IMR-90 (cell line): Measurements from ENCODE around the gene ZRSR2. TPM values are rescaled to one million over a fixed set of nuclear protein-coding genes. Genes with fewer than 3 reads are reported as not detected.

Experiments used
- ATAC-seq: fragments of 200-7000 bp; cut with Tn5 transposase; 2 replicates; pipeline ENCODE4 v1.9.1; 2020; ENCODE audit warnings: low read depth, mild to moderate bottlenecking, moderate library complexity
- BruUV-seq: library from RNA; stranded (reverse); fragments of 400-500 nt; replicated peaks from 2 replicates; lab custom pipeline; 2021; lab: Mats Ljungman, UMichigan
- CTCF ChIA-PET: fragments of 300-600 bp; formaldehyde crosslinking; extraction: SDS; loops from one replicate; lab custom pipeline; 2021; ENCODE audit warnings: antibody characterized with exemption; lab: Yijun Ruan, JAX
- POLR2A ChIA-PET: fragments of 300-600 bp; sonication (Branson Sonifier 250); formaldehyde crosslinking; loops from one replicate; lab custom pipeline; 2022; ENCODE audit warnings: antibody characterized with exemption; ENCODE audit not compliant: unreplicated experiment; lab: Charles Lee
- DNase-seq: peaks from one replicate; pipeline ENCODE4 v3.0.0; 2013
- H2AFZ ChIP-seq: replicated peaks from 2 replicates; pipeline ENCODE3; 2013; ENCODE audit warnings: low read length, mild to moderate bottlenecking; ENCODE audit not compliant: poor library complexity
- H2AK5ac ChIP-seq: 2 replicates; pipeline ENCODE4 v1.6.1; 2013; ENCODE audit warnings: low read depth, low read length, inconsistent platforms
- H2AK9ac ChIP-seq: replicated peaks from 2 replicates; pipeline ENCODE3; 2013; ENCODE audit warnings: mild to moderate bottlenecking, low read depth, low read length, moderate library complexity; ENCODE audit not compliant: poor library complexity
- H2BK120ac ChIP-seq: 2 replicates; pipeline ENCODE4 v1.6.1; 2013; ENCODE audit warnings: low read depth, low read length, inconsistent platforms
- H2BK15ac ChIP-seq: 3 replicates; pipeline ENCODE4 v1.6.1; 2013; ENCODE audit warnings: low read depth, low read length, inconsistent platforms
- H2BK20ac ChIP-seq: 2 replicates; pipeline ENCODE4 v1.6.1; 2013; ENCODE audit warnings: low read depth, mild to moderate bottlenecking, inconsistent platforms, low read length, moderate library complexity
- H2BK5ac ChIP-seq: 2 replicates; pipeline ENCODE4 v1.6.1; 2013; ENCODE audit warnings: mild to moderate bottlenecking, low read depth, low read length, inconsistent platforms; ENCODE audit not compliant: poor library complexity, severe bottlenecking
- H3K14ac ChIP-seq: replicated peaks from 2 replicates; pipeline ENCODE4 v1.6.1; 2013; ENCODE audit warnings: low read depth, low read length, inconsistent platforms
- H3K18ac ChIP-seq: 2 replicates; pipeline ENCODE4 v1.6.1; 2013; ENCODE audit warnings: low read depth, low read length, control low read depth
- H3K23ac ChIP-seq: 2 replicates; pipeline ENCODE4 v1.6.1; 2013; ENCODE audit warnings: low read depth, low read length, inconsistent platforms
- H3K27ac ChIP-seq: 2 replicates; pipeline ENCODE4 v1.5.1; 2013; ENCODE audit warnings: mild to moderate bottlenecking, control low read depth, low read length; ENCODE audit not compliant: insufficient read depth
- H3K27me3 ChIP-seq: 2 replicates; pipeline ENCODE4 v1.6.1; 2013; ENCODE audit warnings: low read length; ENCODE audit not compliant: control insufficient read depth, insufficient read depth
- H3K36me3 ChIP-seq: 2 replicates; pipeline ENCODE4 v1.6.1; 2013; ENCODE audit warnings: low read length, mixed read lengths; ENCODE audit not compliant: control insufficient read depth, insufficient read depth
- H3K4ac ChIP-seq: 2 replicates; pipeline ENCODE4 v1.6.1; 2013; ENCODE audit warnings: low read depth, low read length, inconsistent platforms
- H3K4me1 ChIP-seq: 2 replicates; pipeline ENCODE4 v1.6.1; 2013; ENCODE audit warnings: low read length, mixed read lengths; ENCODE audit not compliant: control insufficient read depth, insufficient read depth
- H3K4me2 ChIP-seq: 2 replicates; pipeline ENCODE4 v1.6.1; 2013; ENCODE audit warnings: low read depth, mild to moderate bottlenecking, control low read depth, low read length, moderate library complexity
- H3K4me3 ChIP-seq: 2 replicates; pipeline ENCODE4 v1.5.1; 2013; ENCODE audit warnings: low read depth, mild to moderate bottlenecking, control low read depth, low read length, moderate library complexity; ENCODE audit not compliant: insufficient read depth
- H3K56ac ChIP-seq: 2 replicates; pipeline ENCODE4 v1.6.1; 2013; ENCODE audit warnings: low read length, inconsistent platforms; ENCODE audit not compliant: insufficient read depth; ENCODE audit errors: extremely low read depth
- H3K79me1 ChIP-seq, 2 experiments: 2 replicates each; pipeline ENCODE4 v1.6.1; 2013; ENCODE audit warnings: low read length in 2 of 2, inconsistent platforms in 1 of 2, low read depth in 1 of 2
- H3K9ac ChIP-seq: 2 replicates; pipeline ENCODE4 v1.6.1; 2013; ENCODE audit warnings: low read depth, low read length, control low read depth
- H3K9me1 ChIP-seq: 2 replicates; pipeline ENCODE4 v1.6.1; 2013; ENCODE audit warnings: low read length, inconsistent platforms; ENCODE audit not compliant: insufficient read depth
- H3K9me3 ChIP-seq: 2 replicates; pipeline ENCODE4 v1.6.1; 2013; ENCODE audit warnings: low read length; ENCODE audit not compliant: control insufficient read depth, insufficient read depth
- H4K20me1 ChIP-seq: 2 replicates; pipeline ENCODE4 v1.6.1; 2013; ENCODE audit warnings: low read length, inconsistent platforms; ENCODE audit not compliant: insufficient read depth
- H4K5ac ChIP-seq: 2 replicates; pipeline ENCODE4 v1.6.1; 2013; ENCODE audit warnings: mild to moderate bottlenecking, low read depth, low read length, control low read depth
- H4K8ac ChIP-seq, 2 experiments: 2 replicates each; pipeline ENCODE4 v1.6.1; 2013; ENCODE audit warnings: low read depth in 2 of 2, low read length in 2 of 2, control low read depth in 1 of 2, inconsistent platforms in 1 of 2
- H4K91ac ChIP-seq: 2 replicates; pipeline ENCODE4 v1.6.1; 2013; ENCODE audit warnings: low read depth, low read length, inconsistent platforms; ENCODE audit not compliant: insufficient read depth
- BHLHE40 ChIP-seq: fragments of 150-350 bp; IDR thresholded peaks from 2 replicates; pipeline ENCODE4 v1.6.1; 2016; ENCODE audit warnings: mild to moderate bottlenecking, low read depth, low read length
- CEBPB ChIP-seq: IDR thresholded peaks from 2 replicates; pipeline ENCODE4 v1.6.1; 2012; ENCODE audit warnings: low read depth, low read length, improper control_type of control experiment
- CHD1 ChIP-seq: IDR thresholded peaks from 2 replicates; pipeline ENCODE4 v1.6.1; 2012; ENCODE audit warnings: low read depth, low read length, improper control_type of control experiment
- FOS ChIP-seq: fragments of 150-350 bp; IDR thresholded peaks from 2 replicates; pipeline ENCODE4 v1.6.1; 2016; ENCODE audit warnings: low read depth, low read length
- MAFK ChIP-seq: IDR thresholded peaks from 2 replicates; pipeline ENCODE4 v1.6.1; 2012; ENCODE audit warnings: low read depth, low read length, improper control_type of control experiment
- MAZ ChIP-seq: IDR thresholded peaks from 2 replicates; pipeline ENCODE4 v1.6.1; 2012; ENCODE audit warnings: low read depth, mild to moderate bottlenecking, low read length, improper control_type of control experiment, moderate library complexity, borderline replicate concordance
- MXI1 ChIP-seq: IDR thresholded peaks from 2 replicates; pipeline ENCODE4 v1.6.1; 2012; ENCODE audit warnings: low read depth, mild to moderate bottlenecking, low read length, moderate library complexity, borderline replicate concordance
- NFE2L2 ChIP-seq: fragments of 150-350 bp; IDR thresholded peaks from 2 replicates; pipeline ENCODE4 v1.6.1; 2016; ENCODE audit warnings: low read depth, mild to moderate bottlenecking, low read length
- POLR2A ChIP-seq: IDR thresholded peaks from 2 replicates; pipeline ENCODE4 v1.6.1; 2012; ENCODE audit warnings: mild to moderate bottlenecking, low read depth, low read length
- RAD21 ChIP-seq: IDR thresholded peaks from 2 replicates; pipeline ENCODE4 v1.6.1; 2012; ENCODE audit warnings: low read length, improper control_type of control experiment
- RCOR1 ChIP-seq: IDR thresholded peaks from 2 replicates; pipeline ENCODE4 v1.6.1; 2012; ENCODE audit warnings: mild to moderate bottlenecking, low read length, improper control_type of control experiment; ENCODE audit not compliant: insufficient replicate concordance
- RFX5 ChIP-seq: IDR thresholded peaks from 2 replicates; pipeline ENCODE4 v1.8.0; 2012; ENCODE audit warnings: low read depth, mild to moderate bottlenecking, low read length, moderate library complexity
- SMC3 ChIP-seq: fragments of 150-350 bp; IDR thresholded peaks from 2 replicates; pipeline ENCODE4 v1.6.1; 2016; ENCODE audit warnings: low read depth, mild to moderate bottlenecking, antibody characterized with exemption, low read length, moderate library complexity
- WGBS, 2 experiments: methylation state at CpG; one replicate each; pipeline versions ENCODE4 v1.1.5 to v1.1.7; 2013; ENCODE audit warnings: missing lambda C conversion rate in 2 of 2; ENCODE audit not compliant: insufficient read length in 1 of 2; ENCODE audit errors: extremely low coverage in 2 of 2; 5-methylcytosine and 5-hydroxymethylcytosine counted together
- dilution Hi-C: fragments of 300-500 bp; cut with HindIII; formaldehyde crosslinking; loops from one replicate; pipeline ENCODE4 v1.14.3; 2018; ENCODE audit warnings: low sequenced_read_pairs; ENCODE audit not compliant: unreplicated experiment
- in situ Hi-C: fragments of 300-500 bp; cut with MboI; formaldehyde crosslinking; loops from 3 replicates; pipeline ENCODE4 v1.14.3; 2019; ENCODE audit warnings: low sequenced_read_pairs, inconsistent platforms, mixed read lengths
- intact Hi-C: fragments of 100-400 bp; cut with micrococcal nuclease; formaldehyde crosslinking; loops from 2 replicates; pipeline ENCODE4 v1.10.0; 2022
- polyA plus RNA-seq, 3 experiments: library from polyadenylated mRNA; depleted of rRNA; stranded (reverse); fragments of >200 nt; gene quantifications; 2 replicates each; pipeline ENCODE4 v1.2.3, GENCODE V29; 2012; ENCODE audit warnings: low replicate concordance in 1 of 3
- total RNA-seq: library from RNA; depleted of rRNA; stranded (reverse); fragments of >200 nt; gene quantifications from 2 replicates; pipeline ENCODE4 v1.2.3, GENCODE V29; 2012
- TF ChIP-seq, protein P1 (sequence below): fragments of 150-350 bp; IDR thresholded peaks from 2 replicates; pipeline ENCODE4 v1.6.1; 2017; ENCODE audit warnings: mild to moderate bottlenecking, antibody characterized with exemption, low read length, low read depth
- TF ChIP-seq, protein P2 (sequence below): conservative IDR thresholded peaks from 2 replicates; pipeline ENCODE4 v1.5.1; 2012; ENCODE audit warnings: mild to moderate bottlenecking, low read depth, low read length, improper control_type of control experiment
- TF ChIP-seq, protein P3 (sequence below): fragments of 150-350 bp; IDR thresholded peaks from 2 replicates; pipeline ENCODE4 v1.6.1; 2016; ENCODE audit warnings: low read depth, mild to moderate bottlenecking, low read length, moderate library complexity, borderline replicate concordance

ZRSR2 gene
- total and polyA plus RNA-seq, 2 of the 4 experiments (the other 2 are of a cell fraction): 4.7 to 11.3 TPM

GRCh38 chrX:15829217-15829616, 38.9 kb downstream of the ZRSR2 start:
- WGBS, 2 experiments: no CpG with 5 or more reads among the region's 1 CpG
- ChIA-PET CTCF (interaction anchor here (0.6 kb wide), 1 partner anchor 8 kb away, joined by 3 read pairs; no protein-coding TSS in a partner anchor), POLR2A (no interaction called here)
- ATAC-seq (no peak), DNase-seq (no peak)
- Histone ChIP-seq H3K18ac (no peak overlapping the region), H3K27me3 (no peaks in the 10 kb centered on the region), H3K56ac (no peak overlapping the region), H3K9ac (no peak overlapping the region), H4K5ac (no peak overlapping the region), H2BK20ac (no peak overlapping the region), H2BK15ac (no peak overlapping the region), H3K23ac (no peak overlapping the region), H4K20me1 (no peaks in the 10 kb centered on the region), H3K14ac (no peak overlapping the region), H2BK5ac (no peak overlapping the region), H3K4me1 (no peaks in the 10 kb centered on the region), H3K9me1 (no peaks in the 10 kb centered on the region; the same call in 1 of the 2 replicates), H3K4ac (no peak overlapping the region), H3K4me3 (no peak overlapping the region), H4K91ac (no peak overlapping the region), H3K27ac (no peak overlapping the region), H2AK5ac (no peak overlapping the region), H2AK9ac (no peak overlapping the region), H3K36me3 (peaks cover 3% of the 10 kb centered on the region; the same call in 1 of the 2 replicates), H3K79me1 (peaks cover 0 to 13% of the 10 kb centered on the region in 2 experiments; a peak in 2 of 4 replicates), H3K4me2 (no peak overlapping the region), H2AFZ (no peak overlapping the region), H2BK120ac (no peak overlapping the region), H3K9me3 (no peaks in the 10 kb centered on the region), H4K8ac (no peak overlapping the region)
- no peak for TF ChIP-seq FOS
- TF ChIP-seq, protein P1, sequence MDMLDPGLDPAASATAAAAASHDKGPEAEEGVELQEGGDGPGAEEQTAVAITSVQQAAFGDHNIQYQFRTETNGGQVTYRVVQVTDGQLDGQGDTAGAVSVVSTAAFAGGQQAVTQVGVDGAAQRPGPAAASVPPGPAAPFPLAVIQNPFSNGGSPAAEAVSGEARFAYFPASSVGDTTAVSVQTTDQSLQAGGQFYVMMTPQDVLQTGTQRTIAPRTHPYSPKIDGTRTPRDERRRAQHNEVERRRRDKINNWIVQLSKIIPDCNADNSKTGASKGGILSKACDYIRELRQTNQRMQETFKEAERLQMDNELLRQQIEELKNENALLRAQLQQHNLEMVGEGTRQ: no peak
- TF ChIP-seq SMC3: no peak
- no peak for TF ChIP-seq MXI1
- TF ChIP-seq CEBPB: no peak
- no peak for TF ChIP-seq RAD21
- TF ChIP-seq POLR2A: no peak
- TF ChIP-seq MAZ: no peak
- TF ChIP-seq MAFK: no peak
- no peak for TF ChIP-seq CHD1
- no peak for TF ChIP-seq RFX5
- TF ChIP-seq NFE2L2: no peak
- TF ChIP-seq BHLHE40: no peak
- TF ChIP-seq, protein P2, sequence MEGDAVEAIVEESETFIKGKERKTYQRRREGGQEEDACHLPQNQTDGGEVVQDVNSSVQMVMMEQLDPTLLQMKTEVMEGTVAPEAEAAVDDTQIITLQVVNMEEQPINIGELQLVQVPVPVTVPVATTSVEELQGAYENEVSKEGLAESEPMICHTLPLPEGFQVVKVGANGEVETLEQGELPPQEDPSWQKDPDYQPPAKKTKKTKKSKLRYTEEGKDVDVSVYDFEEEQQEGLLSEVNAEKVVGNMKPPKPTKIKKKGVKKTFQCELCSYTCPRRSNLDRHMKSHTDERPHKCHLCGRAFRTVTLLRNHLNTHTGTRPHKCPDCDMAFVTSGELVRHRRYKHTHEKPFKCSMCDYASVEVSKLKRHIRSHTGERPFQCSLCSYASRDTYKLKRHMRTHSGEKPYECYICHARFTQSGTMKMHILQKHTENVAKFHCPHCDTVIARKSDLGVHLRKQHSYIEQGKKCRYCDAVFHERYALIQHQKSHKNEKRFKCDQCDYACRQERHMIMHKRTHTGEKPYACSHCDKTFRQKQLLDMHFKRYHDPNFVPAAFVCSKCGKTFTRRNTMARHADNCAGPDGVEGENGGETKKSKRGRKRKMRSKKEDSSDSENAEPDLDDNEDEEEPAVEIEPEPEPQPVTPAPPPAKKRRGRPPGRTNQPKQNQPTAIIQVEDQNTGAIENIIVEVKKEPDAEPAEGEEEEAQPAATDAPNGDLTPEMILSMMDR: no peak
- no peak for TF ChIP-seq RCOR1
- TF ChIP-seq, protein P3, sequence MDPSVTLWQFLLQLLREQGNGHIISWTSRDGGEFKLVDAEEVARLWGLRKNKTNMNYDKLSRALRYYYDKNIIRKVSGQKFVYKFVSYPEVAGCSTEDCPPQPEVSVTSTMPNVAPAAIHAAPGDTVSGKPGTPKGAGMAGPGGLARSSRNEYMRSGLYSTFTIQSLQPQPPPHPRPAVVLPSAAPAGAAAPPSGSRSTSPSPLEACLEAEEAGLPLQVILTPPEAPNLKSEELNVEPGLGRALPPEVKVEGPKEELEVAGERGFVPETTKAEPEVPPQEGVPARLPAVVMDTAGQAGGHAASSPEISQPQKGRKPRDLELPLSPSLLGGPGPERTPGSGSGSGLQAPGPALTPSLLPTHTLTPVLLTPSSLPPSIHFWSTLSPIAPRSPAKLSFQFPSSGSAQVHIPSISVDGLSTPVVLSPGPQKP: no peak
- intact Hi-C loops: no loop called here
- dilution Hi-C loops: no loop called here
- BruUV-seq: no TSS peak
- in situ Hi-C loops: no loop called here
